A549 (cell line): Measurements from ENCODE around the gene PRKCE. TPM values are rescaled to one million over a fixed set of nuclear protein-coding genes. Genes with fewer than 3 reads are reported as not detected.

Experiments
- ATAC-seq, 2 experiments: fragments of 200-7000 bp in 1 of 2; fragments of >200 bp in 1 of 2; cut with Nextera tagmentation in 1 of 2; cut with Tn5 transposase in 1 of 2; 3 replicates each; pipeline versions ENCODE4 v1.8.0 to v1.9.1; 2018 to 2020; ENCODE audit warnings: mild to moderate bottlenecking in 1 of 2, moderate library complexity in 1 of 2
- CTCF ChIA-PET: fragments of 300-600 bp; sonication (Branson Sonifier 250); formaldehyde crosslinking; extraction: SDS; loops from one replicate; lab custom pipeline; 2021; ENCODE audit warnings: antibody characterized with exemption, inconsistent platforms; lab: Yijun Ruan, JAX
- POLR2A ChIA-PET: fragments of 350-600 bp; formaldehyde crosslinking; extraction: SDS; loops from one replicate; lab custom pipeline; 2021; ENCODE audit warnings: antibody characterized with exemption, inconsistent platforms; lab: Yijun Ruan, JAX
- DNase-seq, 2 experiments: peaks; one replicate each; pipeline versions ENCODE4 v3.0.0 to v3.0.0-alpha.2; 2011 to 2016; ENCODE audit warnings: low read depth in 1 of 2, low spot score in 1 of 2
- FAIRE-seq: peaks from 2 replicates; lab custom pipeline; 2011; peaks lifted over from hg19 to GRCh38; lab: Jason Lieb, UNC
- H3K27ac ChIP-seq, 2 experiments: fragments of >200 bp; sonication (Bioruptor Twin); formaldehyde crosslinking; 3 replicates each; pipeline ENCODE4 v1.5.1; 2016 to 2017
- H3K4me1 ChIP-seq: fragments of >200 bp; sonication (Bioruptor Twin); formaldehyde crosslinking; 3 replicates; pipeline ENCODE4 v1.6.1; 2016
- H3K4me2 ChIP-seq: fragments of >200 bp; sonication (Bioruptor Twin); formaldehyde crosslinking; 3 replicates; pipeline ENCODE4 v1.6.1; 2016
- H3K4me3 ChIP-seq: fragments of >200 bp; sonication (Bioruptor Twin); formaldehyde crosslinking; 3 replicates; pipeline ENCODE4 v1.5.1; 2016
- H3K9me3 ChIP-seq: fragments of >200 bp; sonication (Bioruptor Twin); formaldehyde crosslinking; 3 replicates; pipeline ENCODE4 v1.6.1; 2016
- EHF ChIP-seq: fragments of 250-450 bp; sonication (Bioruptor Pico); IDR thresholded peaks from 2 replicates; pipeline ENCODE4 v1.5.0; 2020; ENCODE audit warnings: mild to moderate bottlenecking
- ESRRA ChIP-seq: fragments of 150-350 bp; IDR thresholded peaks from 2 replicates; pipeline ENCODE4 v1.6.1; 2014; ENCODE audit warnings: mild to moderate bottlenecking, low read length, borderline replicate concordance
- FOSL2 ChIP-seq, 2 experiments: fragments of 450-650 bp in 1 of 2; fragments of >200 bp in 1 of 2; sonication (Bioruptor Twin) in 1 of 2; formaldehyde crosslinking; IDR thresholded peaks; 2 replicates each; pipeline versions ENCODE4 v1.5.0 to v1.6.1; 2016 to 2020; ENCODE audit warnings: mild to moderate bottlenecking in 1 of 2, moderate library complexity in 1 of 2
- FOXS1 ChIP-seq: fragments of 250-450 bp; sonication (Bioruptor Pico); IDR thresholded peaks from 2 replicates; pipeline ENCODE4 v1.5.0; 2020; ENCODE audit warnings: mild to moderate bottlenecking, moderate library complexity
- HOXB5 ChIP-seq: fragments of 250-450 bp; sonication (Bioruptor Pico); IDR thresholded peaks from 2 replicates; pipeline ENCODE4 v1.5.0; 2020; ENCODE audit warnings: mild to moderate bottlenecking, moderate library complexity
- JUNB ChIP-seq: fragments of >200 bp; sonication (Bioruptor Twin); formaldehyde crosslinking; IDR thresholded peaks from 2 replicates; pipeline ENCODE4 v1.6.1; 2016
- KDM1A ChIP-seq: fragments of 200-600 bp; sonication (generic); IDR thresholded peaks from 2 replicates; pipeline ENCODE4 v1.6.1; 2016; ENCODE audit warnings: low read depth, mild to moderate bottlenecking
- KDM5A ChIP-seq: fragments of 200-600 bp; sonication (generic); IDR thresholded peaks from 2 replicates; pipeline ENCODE4 v1.6.1; 2016; ENCODE audit warnings: antibody characterized with exemption, mild to moderate bottlenecking
- MAFK ChIP-seq: fragments of 450-650 bp; IDR thresholded peaks from 2 replicates; pipeline ENCODE4 v1.6.1; 2014; ENCODE audit not compliant: partially characterized antibody
- MAZ ChIP-seq: fragments of 150-350 bp; IDR thresholded peaks from 2 replicates; pipeline ENCODE4 v1.6.1; 2014; ENCODE audit warnings: antibody characterized with exemption, low read depth, low read length, borderline replicate concordance
- MYC ChIP-seq: IDR thresholded peaks from 2 replicates; pipeline ENCODE4 v1.6.1; 2012; ENCODE audit warnings: mild to moderate bottlenecking, inconsistent platforms, low read length, improper control_type of control experiment, borderline replicate concordance
- NFE2L2 ChIP-seq: fragments of 150-350 bp; conservative IDR thresholded peaks from 2 replicates; pipeline ENCODE4 v1.6.1; 2014; ENCODE audit warnings: low read length
- NPAS2 ChIP-seq: fragments of 250-450 bp; sonication (Bioruptor Pico); IDR thresholded peaks from 2 replicates; pipeline ENCODE4 v1.8.0; 2022; ENCODE audit warnings: mild to moderate bottlenecking, moderate library complexity, borderline replicate concordance
- NR3C1 ChIP-seq: fragments of >200 bp; sonication (Bioruptor Twin); formaldehyde crosslinking; IDR thresholded peaks from 3 replicates; pipeline ENCODE4 v1.6.1; 2017
- POLR2A ChIP-seq: IDR thresholded peaks from 2 replicates; pipeline ENCODE4 v1.6.1; 2012; ENCODE audit warnings: mild to moderate bottlenecking, low read length
- RARB ChIP-seq: fragments of 250-450 bp; sonication (Bioruptor Pico); IDR thresholded peaks from 2 replicates; pipeline ENCODE4 v1.8.0; 2021; ENCODE audit warnings: mild to moderate bottlenecking, moderate library complexity
- RCOR1 ChIP-seq: fragments of 150-350 bp; IDR thresholded peaks from 2 replicates; pipeline ENCODE4 v1.6.1; 2014; ENCODE audit warnings: antibody characterized with exemption, low read length, low read depth
- RFX5 ChIP-seq: fragments of 450-650 bp; IDR thresholded peaks from 2 replicates; pipeline ENCODE4 v1.7.1; 2014; ENCODE audit warnings: antibody characterized with exemption, mild to moderate bottlenecking, moderate library complexity
- SMC3 ChIP-seq: fragments of >200 bp; sonication (Bioruptor Twin); formaldehyde crosslinking; IDR thresholded peaks from 3 replicates; pipeline ENCODE4 v1.6.1; 2018; ENCODE audit warnings: inconsistent platforms
- SREBF2 ChIP-seq: fragments of 450-650 bp; IDR thresholded peaks from 2 replicates; pipeline ENCODE4 v1.6.1; 2014; ENCODE audit warnings: mild to moderate bottlenecking, moderate library complexity
- ZSCAN20 ChIP-seq: fragments of 250-450 bp; sonication (Bioruptor Pico); IDR thresholded peaks from 2 replicates; pipeline ENCODE4 v1.8.0; 2022; ENCODE audit warnings: mild to moderate bottlenecking, moderate library complexity
- WGBS: methylation state at CpG from one replicate; pipeline ENCODE4 v1.1.6; 2017; ENCODE audit errors: missing lambda C conversion rate; 5-methylcytosine and 5-hydroxymethylcytosine counted together
- polyA plus RNA-seq, 4 experiments: library from polyadenylated mRNA; depleted of rRNA in 3 of 4; stranded (reverse); fragments of >200 nt; fragmentation: RNase III in 1 of 4; extraction: RNeasy Plus Mini Kit Qiagen cat#74134 plus additional on column Dnase treatment in 1 of 4; gene quantifications; 2 replicates in 3 of 4; 3 replicates in 1 of 4; pipeline ENCODE4 v1.2.3, GENCODE V29; 2011 to 2017
- TF ChIP-seq, protein P1 (sequence below): fragments of >200 bp; sonication (Bioruptor Twin); formaldehyde crosslinking; IDR thresholded peaks from 3 replicates; pipeline ENCODE4 v1.5.1; 2016
- TF ChIP-seq, protein P2 (sequence below): fragments of 200-600 bp; sonication (generic); IDR thresholded peaks from 2 replicates; pipeline ENCODE4 v1.6.1; 2016; ENCODE audit warnings: antibody characterized with exemption, mild to moderate bottlenecking, moderate library complexity
- TF ChIP-seq, protein P3 (sequence below): IDR thresholded peaks from 2 replicates; pipeline ENCODE4 v1.6.1; 2012; ENCODE audit warnings: low read depth, borderline replicate concordance

Gene PRKCE
- polyA plus RNA-seq, 2 of the 4 experiments (the other 2 are of a cell fraction) = 11.5 to 12.0 TPM

DNA sequence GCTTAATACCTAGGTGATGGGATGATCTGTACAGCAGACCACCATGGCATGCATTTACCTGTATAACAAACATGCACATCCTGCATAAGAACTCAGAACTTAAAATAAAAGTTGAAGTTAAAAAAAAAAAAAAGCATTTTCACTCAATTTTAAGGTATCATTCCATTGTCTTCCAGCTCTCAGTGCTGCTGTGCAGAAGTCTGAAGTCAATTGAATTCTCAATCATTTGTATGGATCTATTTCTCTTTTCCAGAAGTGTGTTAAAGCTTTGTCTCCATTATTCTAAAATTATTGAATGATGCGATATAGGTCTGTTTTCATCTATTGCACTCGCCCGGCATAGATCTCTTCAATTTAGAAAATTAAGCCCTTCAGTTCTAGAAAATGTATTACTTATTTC, 443.2 kb downstream of the PRKCE start:
- DNase-seq (no peak), ATAC-seq (no peak)
- no peak overlapping the region for H3K4me3 ChIP-seq
- 95% methylated on average over 3 of the region's 3 CpGs for WGBS
- no peak for TF ChIP-seq KDM1A
- TF ChIP-seq SREBF2 = no peak
- TF ChIP-seq MAZ = no peak
- no peak for TF ChIP-seq MAFK
- TF ChIP-seq EHF (CRISPR knock-in tag) = no peak
- no peak for TF ChIP-seq ZSCAN20 (CRISPR knock-in tag)
- TF ChIP-seq, all 56 proteins: peak for 0
- Histone ChIP-seq H3K4me2 (no peak overlapping the region), H3K4me1 (peaks cover 34% of the 10 kb centered on the region), H3K9me3 (peaks cover 27% of the 10 kb centered on the region), H3K27ac (no peak overlapping the region)
- no peak for FAIRE-seq
- POLR2A ChIA-PET = no interaction called here
- CTCF ChIA-PET = interaction anchor here (0.6 to 0.8 kb wide), 2 partner anchors 24 to 197 kb away, joined by 3 to 5 read pairs; no protein-coding TSS in a partner anchor

DNA sequence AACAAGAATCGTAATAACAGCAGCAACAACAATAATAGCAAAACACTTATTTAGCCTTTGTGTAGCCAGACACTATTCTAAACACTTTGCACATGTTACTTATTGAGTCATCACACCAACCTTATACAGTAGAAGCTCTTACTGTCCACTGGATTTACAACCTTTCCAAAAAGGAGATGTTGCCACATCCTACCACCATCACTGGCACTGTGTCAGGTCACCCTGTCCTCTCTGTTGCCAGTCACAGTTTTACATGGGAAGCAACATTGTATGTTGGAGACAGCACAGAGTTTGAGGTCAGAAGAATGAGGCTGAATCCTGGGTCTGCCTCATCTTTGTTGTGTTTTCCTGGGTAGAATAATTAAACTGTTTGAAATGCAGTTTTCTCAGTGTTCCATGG, 444.4 kb downstream of the PRKCE start:
- ChIA-PET POLR2A (no interaction called here), CTCF (interaction anchor here (0.9 to 1.2 kb wide), 2 partner anchors 33 to 102 kb away, joined by 3 read pairs; no protein-coding TSS in a partner anchor)
- no peak for DNase-seq
- no peak for TF ChIP-seq HOXB5 (CRISPR knock-in tag)
- no peak for TF ChIP-seq RCOR1
- no peak for TF ChIP-seq NR3C1
- TF ChIP-seq SMC3 = no peak
- TF ChIP-seq, protein P1, sequence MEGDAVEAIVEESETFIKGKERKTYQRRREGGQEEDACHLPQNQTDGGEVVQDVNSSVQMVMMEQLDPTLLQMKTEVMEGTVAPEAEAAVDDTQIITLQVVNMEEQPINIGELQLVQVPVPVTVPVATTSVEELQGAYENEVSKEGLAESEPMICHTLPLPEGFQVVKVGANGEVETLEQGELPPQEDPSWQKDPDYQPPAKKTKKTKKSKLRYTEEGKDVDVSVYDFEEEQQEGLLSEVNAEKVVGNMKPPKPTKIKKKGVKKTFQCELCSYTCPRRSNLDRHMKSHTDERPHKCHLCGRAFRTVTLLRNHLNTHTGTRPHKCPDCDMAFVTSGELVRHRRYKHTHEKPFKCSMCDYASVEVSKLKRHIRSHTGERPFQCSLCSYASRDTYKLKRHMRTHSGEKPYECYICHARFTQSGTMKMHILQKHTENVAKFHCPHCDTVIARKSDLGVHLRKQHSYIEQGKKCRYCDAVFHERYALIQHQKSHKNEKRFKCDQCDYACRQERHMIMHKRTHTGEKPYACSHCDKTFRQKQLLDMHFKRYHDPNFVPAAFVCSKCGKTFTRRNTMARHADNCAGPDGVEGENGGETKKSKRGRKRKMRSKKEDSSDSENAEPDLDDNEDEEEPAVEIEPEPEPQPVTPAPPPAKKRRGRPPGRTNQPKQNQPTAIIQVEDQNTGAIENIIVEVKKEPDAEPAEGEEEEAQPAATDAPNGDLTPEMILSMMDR = no peak
- no peak for TF ChIP-seq KDM1A
- TF ChIP-seq KDM5A = no peak
- no peak for TF ChIP-seq FOXS1 (CRISPR knock-in tag)
- TF ChIP-seq RARB = no peak
- no peak for TF ChIP-seq NFE2L2
- no peak for TF ChIP-seq EHF (CRISPR knock-in tag)
- no peak for TF ChIP-seq ESRRA
- Histone ChIP-seq H3K4me3 (no peak overlapping the region), H3K9me3 (peaks cover 31% of the 10 kb centered on the region), H3K27ac (peak overlapping the region in 1 of 2 experiments; percentile 88; a peak in 4 of 6 replicates), H3K4me2 (no peak overlapping the region), H3K4me1 (peaks cover 35% of the 10 kb centered on the region)
- ATAC-seq = no peak
- peak; percentile 23 for FAIRE-seq
- 90% methylated on average over 1 of the region's 1 CpG for WGBS

DNA sequence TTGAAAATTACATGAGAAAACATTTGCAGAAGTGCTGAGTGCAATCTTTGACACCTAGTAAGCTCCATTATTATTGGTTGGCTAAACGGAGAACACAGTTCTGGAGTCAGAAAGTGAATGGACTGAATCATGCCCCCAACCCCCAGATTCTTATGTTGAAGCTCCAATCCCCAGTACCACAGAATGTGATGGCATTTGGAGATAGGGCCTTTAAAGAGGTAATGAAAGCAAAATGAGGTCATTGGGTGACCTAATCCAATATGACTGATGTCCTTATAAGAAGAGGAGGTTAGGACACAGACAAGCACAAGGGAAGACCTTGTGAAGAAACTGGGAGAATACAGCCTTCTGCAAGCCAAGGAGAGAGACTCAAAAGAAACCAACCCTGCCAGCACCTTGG, 444.8 kb downstream of the PRKCE start:
- 96% methylated on average over 1 of the region's 1 CpG for WGBS
- Histone ChIP-seq H3K4me3 (no peak overlapping the region), H3K27ac (peak overlapping the region in 1 of 2 experiments; percentile 88; a peak in 4 of 6 replicates), H3K9me3 (peaks cover 31% of the 10 kb centered on the region), H3K4me1 (peaks cover 31% of the 10 kb centered on the region), H3K4me2 (no peak overlapping the region)
- no peak for ATAC-seq
- no peak for FAIRE-seq
- ChIA-PET CTCF (interaction anchor here (0.9 to 1.2 kb wide), 2 partner anchors 33 to 103 kb away, joined by 3 read pairs; no protein-coding TSS in a partner anchor), POLR2A (no interaction called here)
- no peak for DNase-seq
- TF ChIP-seq NPAS2 (CRISPR knock-in tag) (no peak), NR3C1 (no peak), MYC (no peak), JUNB (no peak), MAFK (no peak), FOSL2 (IDR thresholded peaks at IDR 0.05) (no peak), FOSL2 (CRISPR knock-in tag; IDR thresholded peaks at IDR 0.05) (no peak), RCOR1 (no peak), RFX5 (no peak), ESRRA (no peak), POLR2A (no peak)
- TF ChIP-seq, protein P2, sequence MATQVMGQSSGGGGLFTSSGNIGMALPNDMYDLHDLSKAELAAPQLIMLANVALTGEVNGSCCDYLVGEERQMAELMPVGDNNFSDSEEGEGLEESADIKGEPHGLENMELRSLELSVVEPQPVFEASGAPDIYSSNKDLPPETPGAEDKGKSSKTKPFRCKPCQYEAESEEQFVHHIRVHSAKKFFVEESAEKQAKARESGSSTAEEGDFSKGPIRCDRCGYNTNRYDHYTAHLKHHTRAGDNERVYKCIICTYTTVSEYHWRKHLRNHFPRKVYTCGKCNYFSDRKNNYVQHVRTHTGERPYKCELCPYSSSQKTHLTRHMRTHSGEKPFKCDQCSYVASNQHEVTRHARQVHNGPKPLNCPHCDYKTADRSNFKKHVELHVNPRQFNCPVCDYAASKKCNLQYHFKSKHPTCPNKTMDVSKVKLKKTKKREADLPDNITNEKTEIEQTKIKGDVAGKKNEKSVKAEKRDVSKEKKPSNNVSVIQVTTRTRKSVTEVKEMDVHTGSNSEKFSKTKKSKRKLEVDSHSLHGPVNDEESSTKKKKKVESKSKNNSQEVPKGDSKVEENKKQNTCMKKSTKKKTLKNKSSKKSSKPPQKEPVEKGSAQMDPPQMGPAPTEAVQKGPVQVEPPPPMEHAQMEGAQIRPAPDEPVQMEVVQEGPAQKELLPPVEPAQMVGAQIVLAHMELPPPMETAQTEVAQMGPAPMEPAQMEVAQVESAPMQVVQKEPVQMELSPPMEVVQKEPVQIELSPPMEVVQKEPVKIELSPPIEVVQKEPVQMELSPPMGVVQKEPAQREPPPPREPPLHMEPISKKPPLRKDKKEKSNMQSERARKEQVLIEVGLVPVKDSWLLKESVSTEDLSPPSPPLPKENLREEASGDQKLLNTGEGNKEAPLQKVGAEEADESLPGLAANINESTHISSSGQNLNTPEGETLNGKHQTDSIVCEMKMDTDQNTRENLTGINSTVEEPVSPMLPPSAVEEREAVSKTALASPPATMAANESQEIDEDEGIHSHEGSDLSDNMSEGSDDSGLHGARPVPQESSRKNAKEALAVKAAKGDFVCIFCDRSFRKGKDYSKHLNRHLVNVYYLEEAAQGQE = no peak
- TF ChIP-seq, protein P3, sequence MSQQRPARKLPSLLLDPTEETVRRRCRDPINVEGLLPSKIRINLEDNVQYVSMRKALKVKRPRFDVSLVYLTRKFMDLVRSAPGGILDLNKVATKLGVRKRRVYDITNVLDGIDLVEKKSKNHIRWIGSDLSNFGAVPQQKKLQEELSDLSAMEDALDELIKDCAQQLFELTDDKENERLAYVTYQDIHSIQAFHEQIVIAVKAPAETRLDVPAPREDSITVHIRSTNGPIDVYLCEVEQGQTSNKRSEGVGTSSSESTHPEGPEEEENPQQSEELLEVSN = no peak
